PC-9 (cell line): ENCODE measurements around the gene BCL2. TPM values are rescaled to one million over a fixed set of nuclear protein-coding genes. Genes with fewer than 3 reads are reported as not detected.
"Not testable (repeated sequence)": the region's sequence is repeated elsewhere in the genome, so short reads cannot be mapped to it uniquely, and the experiment has no call there.

Experiments used
- BruUV-seq: library from RNA; stranded (reverse); fragments of 400-500 nt; replicated peaks from 2 replicates; lab custom pipeline; 2021; lab: Mats Ljungman, UMichigan
- CTCF ChIA-PET: fragments of 300-600 bp; sonication (Branson Sonifier 250); formaldehyde crosslinking; loops from one replicate; lab custom pipeline; 2022; ENCODE audit warnings: antibody characterized with exemption; lab: Charles Lee
- POLR2A ChIA-PET: fragments of 300-600 bp; sonication (Branson Sonifier 250); formaldehyde crosslinking; loops from one replicate; lab custom pipeline; 2022; ENCODE audit warnings: antibody characterized with exemption; ENCODE audit not compliant: unreplicated experiment; lab: Charles Lee
- DNase-seq, 2 experiments: peaks; one replicate each; pipeline versions ENCODE4 v3.0.0 to v3.0.0-alpha.2; 2015 to 2022; ENCODE audit warnings: mixed read lengths in 1 of 2
- H2AFZ ChIP-seq: fragments of 200-600 bp; sonication (generic); 2 replicates; pipeline ENCODE4 v1.8.1; 2017; ENCODE audit warnings: antibody characterized with exemption
- H3F3A ChIP-seq: fragments of 200-600 bp; sonication (generic); 2 replicates; pipeline ENCODE4 v1.8.1; 2017; ENCODE audit warnings: antibody characterized with exemption, mild to moderate bottlenecking, low read depth; ENCODE audit not compliant: insufficient read depth
- H3K27ac ChIP-seq: fragments of 200-600 bp; sonication (generic); 2 replicates; pipeline ENCODE4 v1.6.1; 2016; ENCODE audit warnings: mixed run types
- H3K27me3 ChIP-seq: fragments of 200-600 bp; sonication (generic); 2 replicates; pipeline ENCODE4 v1.6.1; 2016; ENCODE audit warnings: low read depth, mixed run types; ENCODE audit not compliant: insufficient read depth
- H3K36me3 ChIP-seq: fragments of 200-600 bp; sonication (generic); 2 replicates; pipeline ENCODE4 v1.6.1; 2016; ENCODE audit warnings: low read depth, mixed run types
- H3K4me1 ChIP-seq: fragments of 200-600 bp; sonication (generic); replicated peaks from 2 replicates; pipeline ENCODE4 v1.6.1; 2016; ENCODE audit warnings: mixed run types; ENCODE audit not compliant: insufficient read depth
- H3K4me2 ChIP-seq: fragments of 200-600 bp; sonication (generic); 2 replicates; pipeline ENCODE4 v1.6.1; 2017; ENCODE audit warnings: mixed run types
- H3K4me3 ChIP-seq: fragments of 200-600 bp; sonication (generic); 2 replicates; pipeline ENCODE4 v1.6.1; 2016; ENCODE audit warnings: mixed run types
- H3K79me2 ChIP-seq: fragments of 200-600 bp; sonication (generic); 2 replicates; pipeline ENCODE4 v1.6.1; 2017; ENCODE audit warnings: low read depth, mixed run types
- H3K9me2 ChIP-seq: fragments of 200-600 bp; sonication (generic); 2 replicates; pipeline ENCODE4 v1.8.1; 2017; ENCODE audit warnings: mild to moderate bottlenecking; ENCODE audit not compliant: insufficient read depth
- H3K9me3 ChIP-seq: fragments of 200-600 bp; sonication (generic); 2 replicates; pipeline ENCODE4 v1.8.1; 2016; ENCODE audit warnings: low read depth; ENCODE audit not compliant: insufficient read depth
- H4K20me1 ChIP-seq: fragments of 200-600 bp; sonication (generic); 2 replicates; pipeline ENCODE4 v1.8.1; 2017; ENCODE audit not compliant: insufficient read depth
- CTCF ChIP-seq: fragments of 200-600 bp; sonication (generic); conservative IDR thresholded peaks from 2 replicates; pipeline ENCODE4 v1.6.1; 2017; ENCODE audit warnings: mixed run types, antibody characterized with exemption, mild to moderate bottlenecking, moderate library complexity
- EZH2 ChIP-seq: fragments of 200-600 bp; sonication (generic); IDR thresholded peaks from 2 replicates; pipeline ENCODE4 v1.8.0; 2017; ENCODE audit warnings: antibody characterized with exemption, low read depth
- intact Hi-C: fragments of 100-400 bp; cut with micrococcal nuclease; formaldehyde crosslinking; loops from one replicate; pipeline ENCODE4 v1.10.0; 2022; ENCODE audit not compliant: unreplicated experiment
- total RNA-seq: library from RNA; stranded (reverse); gene quantifications from 2 replicates; pipeline ENCODE4 v1.2.3, GENCODE V29; 2021

The BCL2 gene
- total RNA-seq, 1 experiment from 2014 or later = 2.0 TPM

GRCh38 chr18:63365876-63366212 is 46.3 kb upstream of the BCL2 start:
- Histone ChIP-seq H3F3A (peaks cover 12% of the 10 kb centered on the region; the same call in 1 of the 2 replicates), H3K4me3 (peak overlapping the region; percentile 99), H3K27ac (no peak overlapping the region), H2AFZ (peak overlapping the region; percentile 91), H3K9me2 (no peaks in the 10 kb centered on the region), H3K36me3 (peaks cover 21% of the 10 kb centered on the region; the same call in 1 of the 2 replicates), H3K9me3 (no peaks in the 10 kb centered on the region; the same call in 1 of the 2 replicates), H4K20me1 (peaks cover 10% of the 10 kb centered on the region), H3K4me1 (peaks cover 20% of the 10 kb centered on the region), H3K79me2 (peaks cover 35% of the 10 kb centered on the region), H3K4me2 (peak overlapping the region; percentile 98), H3K27me3 (no peaks in the 10 kb centered on the region)
- intact Hi-C loops = loop anchor here (10.0 kb wide), 1 partner anchor 479 kb away; no protein-coding TSS in a partner anchor
- DNase-seq = no peak
- TF ChIP-seq CTCF (no peak), EZH2 (no peak)
- ChIA-PET CTCF (interaction anchor here (0.6 kb wide), 1 partner anchor 73 kb away, joined by 4 read pairs; no protein-coding TSS in a partner anchor), POLR2A (interaction anchor here (0.7 to 1.0 kb wide), 2 partner anchors 56 to 604 kb away, joined by 3 to 12 read pairs; partner anchors contain the start of genes SERPINB8 and VPS4B)
- no TSS peak for BruUV-seq

GRCh38 chr18:63363951-63364350 is 44.4 kb upstream of the BCL2 start:
- ChIA-PET CTCF (no interaction called here), POLR2A (no interaction called here)
- H3K27me3 ChIP-seq = no peaks in the 10 kb centered on the region
- H3K36me3 ChIP-seq = peaks cover 31% of the 10 kb centered on the region
- peaks cover 35% of the 10 kb centered on the region for H3K79me2 ChIP-seq
- no peaks in the 10 kb centered on the region for H3K9me3 ChIP-seq
- H3K4me3 ChIP-seq = no peak overlapping the region
- no peak overlapping the region for H3K27ac ChIP-seq
- H2AFZ ChIP-seq = no peak overlapping the region
- TF ChIP-seq CTCF (no peak), EZH2 (no peak)
- no peak for DNase-seq
- peaks cover 10% of the 10 kb centered on the region for H4K20me1 ChIP-seq
- peaks cover 20% of the 10 kb centered on the region for H3K4me1 ChIP-seq
- H3K9me2 ChIP-seq = no peaks in the 10 kb centered on the region
- no TSS peak for BruUV-seq
- no peak overlapping the region for H3K4me2 ChIP-seq
- H3F3A ChIP-seq = peaks cover 17% of the 10 kb centered on the region; the same call in 1 of the 2 replicates
- intact Hi-C loops = loop anchor here (10.0 kb wide), 1 partner anchor 481 kb away; no protein-coding TSS in a partner anchor

- CTCF ChIA-PET = not testable (repeated sequence)
Observed at GRCh38 chr18:63363420-63363819, 43.9 kb upstream of the BCL2 start.

More at GRCh38 chr18:63363420-63363819, 43.9 kb upstream of the BCL2 start:
- H3K36me3 ChIP-seq = peaks cover 31% of the 10 kb centered on the region
- peaks cover 35% of the 10 kb centered on the region for H3K79me2 ChIP-seq
- H3K4me1 ChIP-seq = peaks cover 16% of the 10 kb centered on the region
- H3K9me3 ChIP-seq, H3K4me2 ChIP-seq, DNase-seq, H3K27me3 ChIP-seq, H3K9me2 ChIP-seq, H3K27ac ChIP-seq, H3K4me3 ChIP-seq, BruUV-seq, H2AFZ ChIP-seq, POLR2A ChIA-PET: not testable (repeated sequence)
- peaks cover 10% of the 10 kb centered on the region for H4K20me1 ChIP-seq
- intact Hi-C loops = loop anchor here (10.0 kb wide), 1 partner anchor 481 kb away; no protein-coding TSS in a partner anchor
- peaks cover 16% of the 10 kb centered on the region; the same call in 1 of the 2 replicates for H3F3A ChIP-seq
